ENCODE results near the gene CARD6.
"Not testable (repeated sequence)": the region's sequence is repeated elsewhere in the genome, so short reads cannot be mapped to it uniquely, and the experiment has no call there.

CARD6 gene

GRCh38 chr5:40828690-40829661 lies 12.2 kb upstream of the CARD6 start:
- no peak for DNase-seq

GRCh38 chr5:40829748-40830533 lies 11.2 kb upstream of the CARD6 start:
- DNase-seq = no peak

- DNase-seq = no peak
These were observed 9.6 kb upstream of the CARD6 start for GRCh38 chr5:40831346-40832210.

GRCh38 chr5:40832345-40832744 lies 8.8 kb upstream of the CARD6 start:
- no peak for DNase-seq

GRCh38 chr5:40833712-40834229 lies 7.4 kb upstream of the CARD6 start:
- DNase-seq = no peak

- DNase-seq = peak; percentile 80
These were observed 6.7 kb upstream of the CARD6 start for GRCh38 chr5:40834391-40834848.

GRCh38 chr5:40834849-40835787 lies 6.0 kb upstream of the CARD6 start, which contains the start of gene RPL37:
RPL37 (minus strand) TSS chr5:40835222; CDS start chr5:40835185, 37 bp downstream.
- DNase-seq = peak; percentile 87

- peak; percentile 53 for DNase-seq
These were observed 3.1 kb upstream of the CARD6 start for GRCh38 chr5:40838086-40838485.

GRCh38 chr5:40842351-40842750 lies 1.2 kb downstream of the CARD6 start:
- DNase-seq = no peak

GRCh38 chr5:40844565-40844964 lies 3.4 kb downstream of the CARD6 start:
- no peak for DNase-seq

GRCh38 chr5:40846371-40846770 lies 5.2 kb downstream of the CARD6 start:
- no peak for DNase-seq

- DNase-seq = no peak
These were observed 6.4 kb downstream of the CARD6 start for GRCh38 chr5:40847525-40847924.

- no peak for DNase-seq
These were observed 12.5 kb downstream of the CARD6 start for GRCh38 chr5:40853632-40854192.

GRCh38 chr5:40860711-40861110 lies 19.5 kb downstream of the CARD6 start:
- no peak for DNase-seq

- not testable (repeated sequence) for DNase-seq
These were observed 23.8 kb downstream of the CARD6 start for GRCh38 chr5:40865004-40865403.

GRCh38 chr5:40866844-40867243 lies 25.7 kb downstream of the CARD6 start:
- DNase-seq = no peak

GRCh38 chr5:40869384-40869783 lies 28.2 kb downstream of the CARD6 start:
- no peak for DNase-seq

GRCh38 chr5:40871177-40871576 lies 30.0 kb downstream of the CARD6 start:
- no peak for DNase-seq

GRCh38 chr5:40872253-40872652 lies 31.1 kb downstream of the CARD6 start:
- DNase-seq = not testable (repeated sequence)

- no peak for DNase-seq
These were observed 32.2 kb downstream of the CARD6 start for GRCh38 chr5:40873286-40873880.
